Measurements from ENCODE around the gene PSG3.
"Not testable (repeated sequence)": the region's sequence is repeated elsewhere in the genome, so short reads cannot be mapped to it uniquely, and the experiment has no call there.

- not testable (repeated sequence) for TF ChIP-seq POLR2A, CTCF (IDR thresholded peaks at IDR 0.05)
Measured at GRCh38 chr19:42710986-42711385, 29.3 kb downstream of the PSG3 start.
